H7 (cell line): ENCODE measurements around the gene POLR1C. TPM values are rescaled to one million over a fixed set of nuclear protein-coding genes. Genes with fewer than 3 reads are reported as not detected.
"Not testable (repeated sequence)": the region's sequence is repeated elsewhere in the genome, so short reads cannot be mapped to it uniquely, and the experiment has no call there.

Experiments used
- DNase-seq: peaks from one replicate; pipeline ENCODE4 v3.0.0; 2012
- H3K27me3 ChIP-seq: 2 replicates; pipeline ENCODE4 v1.6.0; 2011; ENCODE audit warnings: mild to moderate bottlenecking, low read length; ENCODE audit not compliant: control insufficient read depth, insufficient read depth
- H3K36me3 ChIP-seq: replicated peaks from 2 replicates; pipeline ENCODE4 v1.5.1; 2011; ENCODE audit warnings: low read length; ENCODE audit not compliant: control insufficient read depth, insufficient read depth
- H3K4me3 ChIP-seq: 2 replicates; pipeline ENCODE4 v1.5.1; 2011; ENCODE audit warnings: low read depth, mild to moderate bottlenecking, control low read depth, low read length, moderate library complexity; ENCODE audit not compliant: insufficient read depth
- total RNA-seq: library from RNA; depleted of rRNA; stranded (reverse); fragments of >200 nt; shearing (Covaris generic); gene quantifications from 2 replicates; pipeline ENCODE4 v1.2.3, GENCODE V29; 2014

The POLR1C gene
- total RNA-seq, 1 experiment from 2014 or later: 40.3 TPM

DNA sequence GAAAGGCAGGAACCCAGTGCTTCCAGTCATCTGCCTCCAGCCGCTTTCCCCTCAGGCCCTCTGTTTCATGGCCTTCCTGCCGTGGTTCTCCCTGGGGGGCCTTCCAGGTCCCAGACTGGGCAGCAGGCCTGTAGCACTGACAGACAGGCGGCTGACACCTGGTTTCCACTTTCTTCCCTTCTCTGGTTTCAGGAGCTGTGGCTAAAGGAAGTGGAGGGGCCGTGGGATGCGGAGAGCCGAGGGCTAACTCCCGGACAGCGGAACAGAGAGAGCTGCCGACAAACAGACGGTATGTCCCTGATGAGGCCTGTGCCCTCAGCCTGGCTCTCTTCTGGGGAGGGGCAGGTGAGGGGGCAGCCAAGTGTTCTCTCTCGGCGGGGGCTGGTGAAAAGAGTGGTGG is 19.2 kb upstream of the POLR1C start:
- Histone ChIP-seq H3K27me3 (no peaks in the 10 kb centered on the region), H3K4me3 (no peak overlapping the region)
- DNase-seq: no peak

GRCh38 chr6:43498291-43498690 is 18.6 kb upstream of the POLR1C start:
- not testable (repeated sequence) for DNase-seq, H3K4me3 ChIP-seq, H3K27me3 ChIP-seq
- H3K36me3 ChIP-seq: peaks cover 37% of the 10 kb centered on the region

More for the DNA sequence above, 19.2 kb upstream of the POLR1C start:
- peaks cover 32% of the 10 kb centered on the region for H3K36me3 ChIP-seq

- H3K36me3 ChIP-seq: peaks cover 41% of the 10 kb centered on the region
These were observed 17.7 kb upstream of the POLR1C start for GRCh38 chr6:43499028-43499815.

GRCh38 chr6:43500921-43501320 is 16.0 kb upstream of the POLR1C start:
- Histone ChIP-seq H3K36me3 (peaks cover 43% of the 10 kb centered on the region), H3K4me3 (no peak overlapping the region)
- DNase-seq: peak; percentile 19

More at GRCh38 chr6:43499028-43499815, 17.7 kb upstream of the POLR1C start:
- Histone ChIP-seq H3K27me3 (no peaks in the 10 kb centered on the region), H3K4me3 (no peak overlapping the region)
- no peak for DNase-seq

DNA sequence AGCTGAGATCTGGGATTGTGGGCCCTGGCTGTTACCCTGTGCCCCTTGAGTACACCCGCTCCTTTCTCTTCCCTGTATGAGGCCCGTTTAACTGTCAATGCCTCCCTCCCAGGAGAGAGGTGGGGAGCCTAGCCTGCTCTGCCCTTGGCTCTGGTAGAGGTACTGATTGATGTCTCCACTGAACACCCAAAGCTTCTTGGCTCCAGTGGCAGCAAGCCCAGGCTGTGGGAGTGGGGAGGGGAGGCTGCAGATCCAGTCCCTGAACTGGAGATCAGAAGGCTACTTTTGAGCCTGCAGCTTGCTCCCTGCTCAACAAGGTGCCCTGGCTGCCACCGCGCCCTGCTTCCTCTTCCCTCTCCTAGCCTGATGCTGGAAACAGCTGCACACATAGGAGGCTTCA is 14.2 kb upstream of the POLR1C start:
- DNase-seq: peak; percentile 11
- H3K4me3 ChIP-seq: no peak overlapping the region
- H3K27me3 ChIP-seq: peaks cover 4% of the 10 kb centered on the region; the same call in 1 of the 2 replicates
- H3K36me3 ChIP-seq: peaks cover 43% of the 10 kb centered on the region

More at GRCh38 chr6:43500921-43501320, 16.0 kb upstream of the POLR1C start:
- no peaks in the 10 kb centered on the region for H3K27me3 ChIP-seq

GRCh38 chr6:43503443-43503842 is 13.4 kb upstream of the POLR1C start:
- no peak overlapping the region for H3K4me3 ChIP-seq
- peaks cover 11% of the 10 kb centered on the region for H3K27me3 ChIP-seq
- DNase-seq: no peak
- peaks cover 42% of the 10 kb centered on the region for H3K36me3 ChIP-seq

DNA sequence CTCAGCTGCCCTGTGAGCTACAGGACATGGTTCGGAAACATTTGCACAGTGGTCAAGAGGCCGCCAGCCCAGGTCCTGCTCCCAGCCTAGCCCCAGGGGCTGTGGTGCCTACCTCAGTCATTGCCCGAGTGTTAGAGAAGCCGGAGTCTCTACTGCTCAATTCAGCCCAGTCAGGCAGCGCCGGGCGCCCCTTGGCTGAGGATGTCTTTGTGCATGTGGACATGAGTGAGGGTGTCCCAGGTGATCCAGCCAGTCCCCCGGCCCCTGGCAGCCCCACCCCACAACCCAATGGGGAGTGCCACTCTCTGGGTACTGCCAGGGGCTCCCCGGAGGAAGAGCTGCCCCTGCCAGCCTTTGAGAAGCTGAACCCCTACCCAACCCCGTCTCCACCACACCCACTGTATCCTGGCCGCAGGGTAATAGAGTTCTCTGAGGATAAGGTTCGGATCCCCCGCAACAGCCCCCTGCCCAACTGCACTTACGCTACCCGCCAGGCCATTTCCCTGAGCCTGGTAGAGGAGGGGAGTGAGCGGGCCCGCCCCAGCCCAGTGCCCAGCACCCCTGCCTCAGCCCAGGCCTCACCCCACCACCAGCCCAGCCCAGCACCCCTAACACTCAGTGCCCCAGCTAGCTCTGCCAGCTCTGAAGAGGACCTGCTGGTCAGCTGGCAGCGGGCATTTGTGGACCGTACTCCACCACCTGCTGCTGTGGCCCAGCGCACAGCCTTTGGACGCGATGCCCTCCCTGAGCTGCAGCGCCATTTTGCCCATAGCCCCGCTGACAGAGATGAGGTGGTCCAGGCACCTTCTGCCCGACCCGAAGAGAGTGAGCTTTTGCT is 11.9 kb upstream of the POLR1C start:
- peaks cover 25% of the 10 kb centered on the region for H3K27me3 ChIP-seq
- no peak overlapping the region for H3K4me3 ChIP-seq
- peak; percentile 19 for DNase-seq

DNA sequence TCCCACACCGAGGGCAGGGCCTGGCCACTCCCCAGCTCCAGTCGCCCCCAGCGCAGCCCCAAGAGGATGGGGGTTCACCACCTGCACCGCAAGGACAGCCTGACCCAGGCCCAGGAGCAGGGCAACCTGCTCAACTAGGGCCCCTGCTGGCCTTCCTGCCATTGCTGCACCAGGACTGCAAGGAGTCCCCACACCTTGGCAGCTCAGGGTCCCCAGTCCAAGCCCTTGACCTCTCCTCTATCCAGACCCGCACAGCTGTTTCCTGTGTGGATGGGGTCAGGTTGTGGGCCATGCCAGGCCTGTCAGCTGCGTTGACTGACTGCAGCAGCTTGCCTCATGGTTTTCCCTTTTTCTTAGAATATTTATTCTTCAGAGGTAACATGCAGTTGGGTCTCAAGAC is 11.2 kb upstream of the POLR1C start:
- Histone ChIP-seq H3K36me3 (peaks cover 23% of the 10 kb centered on the region), H3K4me3 (no peak overlapping the region), H3K27me3 (peaks cover 26% of the 10 kb centered on the region)
- peak; percentile 59 for DNase-seq

More for the DNA sequence above, 11.9 kb upstream of the POLR1C start:
- H3K36me3 ChIP-seq: peaks cover 29% of the 10 kb centered on the region

DNA sequence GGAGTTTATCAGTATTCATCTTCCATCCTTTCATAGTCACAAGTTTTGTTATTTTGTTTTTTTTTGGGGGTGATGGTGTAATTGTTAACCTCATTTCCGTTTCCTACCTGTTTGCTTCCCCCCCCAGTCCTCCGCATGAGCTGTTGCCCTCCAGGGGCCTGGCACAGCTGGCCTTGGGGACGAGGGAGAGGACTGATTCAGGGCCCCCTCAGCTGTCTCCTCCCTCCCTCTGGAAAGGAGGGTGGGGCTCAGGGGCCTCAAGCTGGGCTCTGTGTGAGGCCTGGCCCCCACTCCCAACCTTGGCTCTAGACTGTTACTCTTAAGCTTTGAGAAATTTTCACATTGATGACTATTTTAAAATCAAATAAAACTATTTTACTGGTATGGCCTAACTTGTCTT is 10.7 kb upstream of the POLR1C start:
- H3K27me3 ChIP-seq: peaks cover 26% of the 10 kb centered on the region
- H3K4me3 ChIP-seq: no peak overlapping the region
- H3K36me3 ChIP-seq: peaks cover 19% of the 10 kb centered on the region
- peak; percentile 46 for DNase-seq

DNA sequence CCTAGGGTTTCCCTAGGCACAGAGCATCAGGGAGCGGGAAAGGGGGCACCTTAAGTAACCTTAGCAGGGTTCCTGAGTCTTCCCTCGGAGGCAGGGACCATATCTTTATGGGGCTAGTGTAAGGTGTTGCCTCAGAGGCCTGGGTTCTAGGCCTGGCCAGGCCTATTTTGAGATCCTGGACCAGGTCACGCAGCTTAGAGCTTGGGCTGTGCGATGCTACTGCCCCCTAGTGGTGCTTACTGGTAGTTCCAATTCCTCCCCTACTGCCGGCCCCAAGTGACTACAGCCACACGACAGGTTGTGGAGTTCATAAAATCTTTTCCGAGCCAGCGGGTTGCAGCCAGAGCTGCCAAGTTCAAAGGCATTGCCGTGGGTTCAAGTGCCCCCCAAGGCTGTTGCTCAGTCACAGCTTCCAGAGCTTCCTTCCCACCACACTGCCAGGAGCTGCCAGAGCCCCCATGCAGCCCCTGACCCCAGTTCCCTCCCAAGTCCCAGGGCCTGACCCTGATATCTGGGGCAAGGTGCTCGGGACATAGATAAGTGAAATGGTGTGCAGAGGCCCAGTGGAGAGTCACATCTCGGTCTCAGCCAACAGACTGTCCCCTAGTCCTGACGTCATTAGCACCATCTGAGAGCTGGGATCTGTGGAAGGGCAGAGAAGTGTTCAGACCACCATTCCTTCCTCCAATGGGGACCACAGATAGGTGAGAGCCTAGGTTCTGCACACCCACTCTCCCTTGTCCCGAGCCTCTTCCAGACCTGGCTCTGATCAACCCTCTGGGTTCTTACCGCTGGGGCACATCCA is 10.0 kb upstream of the POLR1C start:
- peak; percentile 91 for DNase-seq
- peaks cover 26% of the 10 kb centered on the region for H3K27me3 ChIP-seq
- H3K4me3 ChIP-seq: no peak overlapping the region
- peaks cover 17% of the 10 kb centered on the region for H3K36me3 ChIP-seq

DNA sequence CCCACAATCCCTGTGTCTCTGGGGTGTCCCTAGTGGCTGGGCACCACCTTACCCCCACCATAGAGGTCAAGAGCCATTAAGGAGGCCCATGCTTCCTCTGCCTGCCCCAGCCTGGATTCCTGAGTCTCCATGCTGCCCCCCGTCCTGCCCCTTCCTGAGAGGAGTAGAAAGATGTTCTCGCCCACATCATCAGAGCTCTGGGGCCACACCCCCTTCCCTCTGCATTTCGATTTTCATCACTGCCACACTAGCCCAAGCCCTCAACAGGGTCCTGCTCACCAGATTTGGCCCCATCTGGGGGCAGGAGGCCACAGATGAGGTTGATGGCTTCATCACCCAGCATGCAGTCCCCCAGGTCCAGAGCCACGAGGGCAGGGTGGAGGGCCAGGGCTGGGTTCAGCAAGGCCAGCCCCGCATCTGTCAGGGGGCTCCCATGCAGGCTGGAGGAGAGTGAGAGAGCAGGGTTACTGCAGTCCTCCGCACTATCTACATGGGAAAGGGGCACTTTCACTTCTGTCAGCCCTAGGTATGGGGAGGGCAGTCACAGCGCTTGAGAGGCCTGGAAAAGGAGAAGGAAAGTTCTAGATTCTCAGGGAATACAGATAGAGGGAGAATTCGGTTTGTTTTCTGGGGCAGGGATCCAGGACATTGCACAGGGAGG is 8.3 kb upstream of the POLR1C start:
- H3K4me3 ChIP-seq: no peak overlapping the region
- peak; percentile 54 for DNase-seq
- H3K27me3 ChIP-seq: peaks cover 26% of the 10 kb centered on the region
- H3K36me3 ChIP-seq: peaks cover 18% of the 10 kb centered on the region

- peak; percentile 77 for DNase-seq
These were observed 7.5 kb upstream of the POLR1C start for GRCh38 chr6:43509142-43509983.

More at GRCh38 chr6:43509142-43509983, 7.5 kb upstream of the POLR1C start:
- Histone ChIP-seq H3K27me3 (peaks cover 26% of the 10 kb centered on the region), H3K4me3 (peak overlapping the region; percentile 66), H3K36me3 (peaks cover 19% of the 10 kb centered on the region)
